Hippocampal formation (tissue), 2 donors: Measurements from ENCODE around the gene ACER1.
"Not testable (repeated sequence)": the region's sequence is repeated elsewhere in the genome, so short reads cannot be mapped to it uniquely, and the experiment has no call there.

Experiments used
- DNase-seq, 2 donors: peaks; one replicate each; lab custom pipeline; 2025; lab: John Stamatoyannopoulos, UW

ACER1 gene

GRCh38 chr19:6333439-6333838, at the start of gene ACER1:
ACER1 (minus strand) TSS chr19:6333612; CDS start chr19:6333551, 61 bp downstream.
- no peak for DNase-seq

GRCh38 chr19:6383188-6383587, 49.8 kb upstream of the ACER1 start:
- DNase-seq: no peak

- DNase-seq: no peak
These were observed 47.8 kb upstream of the ACER1 start for GRCh38 chr19:6381030-6381750.

- no peak for DNase-seq
These were observed 46.3 kb upstream of the ACER1 start for GRCh38 chr19:6379744-6380143.

GRCh38 chr19:6378486-6378885, 45.1 kb upstream of the ACER1 start:
- DNase-seq: no peak

GRCh38 chr19:6378041-6378440, 44.6 kb upstream of the ACER1 start:
- no peak for DNase-seq

GRCh38 chr19:6376512-6377190, 43.2 kb upstream of the ACER1 start:
- DNase-seq: no peak

- no peak for DNase-seq
These were observed 42.1 kb upstream of the ACER1 start, which contains the start of gene PSPN for GRCh38 chr19:6375411-6376010. PSPN (minus strand) TSS chr19:6375933; CDS start chr19:6375849, 84 bp downstream.

- no peak for DNase-seq
These were observed 41.4 kb upstream of the ACER1 start for GRCh38 chr19:6374711-6375410.

GRCh38 chr19:6374161-6374709, 40.8 kb upstream of the ACER1 start:
- no peak for DNase-seq

- no peak for DNase-seq
These were observed 40.3 kb upstream of the ACER1 start for GRCh38 chr19:6373813-6374108.

GRCh38 chr19:6373096-6373812, 39.8 kb upstream of the ACER1 start:
- peak; percentile 97 to 98 for DNase-seq

- DNase-seq: peak; percentile 97 to 99
These were observed 39.2 kb upstream of the ACER1 start, which contains the start of gene ALKBH7 for GRCh38 chr19:6372594-6373095. ALKBH7 (plus strand) TSS chr19:6372794; CDS start chr19:6372821, 27 bp downstream.

GRCh38 chr19:6364353-6364752, 30.9 kb upstream of the ACER1 start:
- no peak for DNase-seq

- DNase-seq: no peak
These were observed 29.0 kb upstream of the ACER1 start for GRCh38 chr19:6362351-6362801.

- no peak for DNase-seq
These were observed 28.6 kb upstream of the ACER1 start for GRCh38 chr19:6362027-6362350.

GRCh38 chr19:6360857-6361216, 27.4 kb upstream of the ACER1 start:
- not testable (repeated sequence) for DNase-seq

- not testable (repeated sequence) for DNase-seq
These were observed 27.0 kb upstream of the ACER1 start for GRCh38 chr19:6360445-6360844.

- no peak for DNase-seq
These were observed 26.3 kb upstream of the ACER1 start for GRCh38 chr19:6359568-6360341.

- no peak for DNase-seq
These were observed 24.6 kb upstream of the ACER1 start for GRCh38 chr19:6358003-6358402.

- DNase-seq: no peak
These were observed 23.8 kb upstream of the ACER1 start for GRCh38 chr19:6357174-6357573.
